H1 (cell line): Measurements from ENCODE around the gene KIF1C. TPM values are rescaled to one million over a fixed set of nuclear protein-coding genes. Genes with fewer than 3 reads are reported as not detected.

Experiments used
- ASH2L ChIP-seq: fragments of 200-600, 300-600 bp; sonication (generic); IDR thresholded peaks from one replicate; pipeline ENCODE4 v1.7.1; 2017; ENCODE audit warnings: low read length
- BACH1 ChIP-seq: IDR thresholded peaks from 2 replicates; pipeline ENCODE4 v1.6.1; 2012; ENCODE audit warnings: low read length, improper control_type of control experiment
- BRCA1 ChIP-seq: IDR thresholded peaks from 2 replicates; pipeline ENCODE4 v1.6.1; 2012; ENCODE audit warnings: low read depth, low read length, improper control_type of control experiment
- CHD2 ChIP-seq: IDR thresholded peaks from 2 replicates; pipeline ENCODE4 v1.6.1; 2012; ENCODE audit warnings: low read length, improper control_type of control experiment
- CTBP2 ChIP-seq: IDR thresholded peaks from 2 replicates; pipeline ENCODE4 v1.7.0; 2011; ENCODE audit warnings: borderline replicate concordance, mild to moderate bottlenecking, moderate library complexity, mixed read lengths, low read length; ENCODE audit not compliant: insufficient read depth, insufficient read length
- E2F6 ChIP-seq: IDR thresholded peaks from 2 replicates; pipeline ENCODE4 v1.6.1; 2012; ENCODE audit warnings: inconsistent platforms
- EZH2 ChIP-seq: fragments of 200-600 bp; sonication (generic); IDR thresholded peaks from 2 replicates; pipeline ENCODE4 v1.7.1; 2012; ENCODE audit warnings: low read depth, mild to moderate bottlenecking, moderate library complexity, low read length, inconsistent platforms; ENCODE audit not compliant: severe bottlenecking
- GABPA ChIP-seq: IDR thresholded peaks from 2 replicates; pipeline ENCODE4 v1.6.1; 2011; ENCODE audit warnings: mild to moderate bottlenecking, low read length, moderate library complexity, borderline replicate concordance; ENCODE audit not compliant: insufficient read depth
- KDM1A ChIP-seq: fragments of 200-600, 300-600 bp; sonication (generic); IDR thresholded peaks from 2 replicates; pipeline ENCODE4 v1.7.1; 2016; ENCODE audit warnings: mild to moderate bottlenecking, low read length, borderline replicate concordance
- PHF8 ChIP-seq: fragments of 200-600 bp; sonication (generic); conservative IDR thresholded peaks from 2 replicates; pipeline ENCODE4 v1.7.1; 2012; ENCODE audit warnings: low read depth, mild to moderate bottlenecking, inconsistent platforms, low read length, moderate library complexity
- POLR2AphosphoS5 ChIP-seq: IDR thresholded peaks from 2 replicates; pipeline ENCODE4 v1.6.1; 2011; ENCODE audit warnings: low read depth, low read length
- RAD21 ChIP-seq, 2 experiments: IDR thresholded peaks in 1 of 2; conservative IDR thresholded peaks in 1 of 2; 2 replicates each; pipeline ENCODE4 v1.6.1; 2011; ENCODE audit warnings: low read depth in 2 of 2, low read length in 2 of 2, improper control_type of control experiment in 1 of 2, inconsistent platforms in 1 of 2, mild to moderate bottlenecking in 1 of 2, moderate library complexity in 1 of 2
- RXRA ChIP-seq: IDR thresholded peaks from 2 replicates; pipeline ENCODE4 v1.6.1; 2011; ENCODE audit warnings: low read depth, mild to moderate bottlenecking, low read length, moderate library complexity; ENCODE audit not compliant: insufficient read depth
- SIN3A ChIP-seq, 2 experiments: IDR thresholded peaks in 1 of 2; conservative IDR thresholded peaks in 1 of 2; 2 replicates each; pipeline ENCODE4 v1.6.1; 2011 to 2012; ENCODE audit warnings: low read length in 2 of 2, improper control_type of control experiment in 1 of 2, low read depth in 1 of 2, mild to moderate bottlenecking in 1 of 2
- SP2 ChIP-seq: IDR thresholded peaks from 2 replicates; pipeline ENCODE4 v1.6.1; 2012; ENCODE audit warnings: mild to moderate bottlenecking, low read length, inconsistent platforms
- TAF7 ChIP-seq: optimal IDR thresholded peaks from 2 replicates; pipeline ENCODE3; 2011; ENCODE audit warnings: low read depth, mild to moderate bottlenecking, inconsistent platforms, low read length, moderate library complexity, borderline replicate concordance
- TBP ChIP-seq: IDR thresholded peaks from 2 replicates; pipeline ENCODE4 v1.6.1; 2011; ENCODE audit warnings: low read depth, low read length, improper control_type of control experiment
- polyA plus RNA-seq, 7 experiments: library from polyadenylated mRNA; depleted of rRNA in 3 of 7; stranded (reverse) in 5 of 7; unstranded in 2 of 7; fragments of >200 nt in 5 of 7; fragments of 200-250 nt in 2 of 7; gene quantifications; 1 replicate in 5 of 7; 2 replicates in 1 of 7; 4 replicates in 1 of 7; pipeline versions ENCODE4 v1.2.1 to v1.2.3, GENCODE V29; 2011 to 2013; ENCODE audit warnings: missing spikeins in 2 of 7, mixed read lengths in 2 of 7
- total RNA-seq: library from RNA; stranded (reverse); fragmentation: NEBNext Ultra II Directional; extraction: Animal tissue kit (Norgen Biotek cat#: 25700); gene quantifications from 2 replicates; pipeline ENCODE4 v1.2.1, GENCODE V29; 2021

The KIF1C gene
- total and polyA plus RNA-seq, 2 of the 8 experiments (the other 6 are each of a cell fraction or from before 2014, with no cell fraction given): 14.3 to 114 TPM

DNA sequence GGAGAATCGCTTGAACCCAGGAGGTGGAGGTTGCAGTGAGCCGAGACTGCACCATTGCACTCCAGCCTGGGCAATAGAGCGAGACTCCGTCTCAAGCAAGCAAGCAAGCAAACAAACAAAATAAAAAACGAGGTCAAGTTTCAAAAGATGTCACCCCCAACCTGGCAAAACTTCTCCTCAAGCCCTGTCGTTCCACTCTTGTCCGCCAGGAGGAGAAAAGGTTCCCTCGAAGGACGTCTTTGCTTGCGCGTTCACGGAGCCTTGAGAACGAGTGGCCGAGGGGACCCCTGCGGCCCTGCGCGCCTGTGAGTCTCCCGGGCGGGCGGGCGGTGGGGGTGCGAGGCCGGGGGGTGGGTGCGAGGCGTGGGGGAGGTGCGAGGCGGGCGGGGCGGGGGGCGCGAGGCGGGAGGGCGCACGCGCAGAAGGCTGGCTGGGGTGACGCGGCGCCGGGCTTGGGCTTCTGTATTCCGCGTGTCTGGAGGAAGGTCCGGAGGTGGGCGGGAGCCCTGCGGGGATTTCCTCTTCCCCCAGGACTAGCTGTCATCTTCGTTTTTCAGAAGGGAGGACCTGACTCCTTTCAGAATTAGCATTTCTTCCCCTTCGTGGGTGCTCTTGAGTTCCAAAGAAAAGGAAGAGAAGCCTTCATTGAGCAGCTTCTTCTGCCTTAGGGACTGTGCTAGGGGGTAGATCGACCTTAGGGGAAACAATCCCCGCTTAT is 33.8 kb downstream of the KIF1C start (continued):
- TF ChIP-seq CTBP2 (no peak), PHF8 (no peak), BACH1 (peak; percentile 62; the same call in 1 of the 2 replicates), CHD2 (no peak), E2F6 (peak; percentile 34; the same call in 1 of the 2 replicates), BRCA1 (no peak), TAF7 (no peak), GABPA (no peak), SP2 (no peak), POLR2AphosphoS5 (no peak), RAD21 (IDR thresholded peaks at IDR 0.05 in 1 of 2, conservative IDR thresholded peaks at IDR 0.05 in 1 of 2; ENCODE audit: low read depth in 2 of 2, low read length in 2 of 2) (peak; percentile 45 to 60), ASH2L (no peak), TBP (no peak), RXRA (no peak), EZH2 (no peak), SIN3A (conservative IDR thresholded peaks at IDR 0.05 in 1 of 2, IDR thresholded peaks at IDR 0.05 in 1 of 2; ENCODE audit: low read depth in 1 of 2, low read length in 2 of 2) (no peak), KDM1A (no peak)
